ENCODE measurements around the gene INCA1. TPM values are rescaled to one million over a fixed set of nuclear protein-coding genes. Genes with fewer than 3 reads are reported as not detected.

Gene INCA1
- total and polyA plus RNA-seq, 2 of the 13 experiments (the other 11 are each of a cell fraction or from before 2014, with no cell fraction given) = 0.93 to 2.6 TPM

DNA sequence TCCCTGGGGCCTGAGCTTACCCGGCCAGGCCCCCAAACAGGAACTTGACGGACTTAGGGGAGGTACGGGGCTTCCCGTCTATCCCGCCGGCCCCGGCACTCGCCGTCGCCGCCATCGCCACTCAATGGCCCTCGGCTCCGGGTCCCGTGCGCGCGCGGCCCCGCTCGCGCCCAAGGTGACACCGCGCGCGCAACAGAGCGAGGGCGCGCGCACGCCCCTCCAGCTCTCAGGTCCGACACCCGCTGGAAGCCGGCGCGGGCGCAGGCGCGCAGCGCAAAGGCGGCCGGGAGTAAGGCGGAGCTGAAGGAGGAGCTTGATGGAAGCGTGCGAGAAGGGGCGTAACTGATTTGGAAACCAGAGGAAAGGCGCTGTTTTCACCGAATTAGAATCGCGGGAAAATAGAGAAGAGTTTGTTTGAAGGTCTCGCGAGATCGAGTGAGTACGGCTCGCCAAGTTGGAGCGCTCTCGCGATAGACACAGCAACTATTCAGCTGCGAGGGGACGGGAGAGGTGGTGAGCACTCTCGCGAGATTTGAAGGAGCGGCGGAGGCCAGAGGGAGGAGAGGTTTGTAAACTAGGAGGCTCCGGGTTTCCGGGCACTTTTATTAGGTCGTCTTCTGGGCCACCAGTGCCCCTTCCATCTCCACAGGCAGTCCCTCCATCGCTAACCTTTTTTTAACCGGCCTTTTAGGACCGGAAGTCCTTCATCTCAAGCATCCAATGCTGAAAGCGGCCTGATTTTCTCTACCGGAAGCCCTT, 57.3 kb downstream of the INCA1 start, which contains the start of the genes RNF167 and SLC25A11 (continued):
- TF ChIP-seq ZBTB20 (CRISPR knock-in tag; IDR thresholded peaks at IDR 0.05; ENCODE audit: borderline replicate concordance, low read depth) = no peak
- TF ChIP-seq, protein P1, sequence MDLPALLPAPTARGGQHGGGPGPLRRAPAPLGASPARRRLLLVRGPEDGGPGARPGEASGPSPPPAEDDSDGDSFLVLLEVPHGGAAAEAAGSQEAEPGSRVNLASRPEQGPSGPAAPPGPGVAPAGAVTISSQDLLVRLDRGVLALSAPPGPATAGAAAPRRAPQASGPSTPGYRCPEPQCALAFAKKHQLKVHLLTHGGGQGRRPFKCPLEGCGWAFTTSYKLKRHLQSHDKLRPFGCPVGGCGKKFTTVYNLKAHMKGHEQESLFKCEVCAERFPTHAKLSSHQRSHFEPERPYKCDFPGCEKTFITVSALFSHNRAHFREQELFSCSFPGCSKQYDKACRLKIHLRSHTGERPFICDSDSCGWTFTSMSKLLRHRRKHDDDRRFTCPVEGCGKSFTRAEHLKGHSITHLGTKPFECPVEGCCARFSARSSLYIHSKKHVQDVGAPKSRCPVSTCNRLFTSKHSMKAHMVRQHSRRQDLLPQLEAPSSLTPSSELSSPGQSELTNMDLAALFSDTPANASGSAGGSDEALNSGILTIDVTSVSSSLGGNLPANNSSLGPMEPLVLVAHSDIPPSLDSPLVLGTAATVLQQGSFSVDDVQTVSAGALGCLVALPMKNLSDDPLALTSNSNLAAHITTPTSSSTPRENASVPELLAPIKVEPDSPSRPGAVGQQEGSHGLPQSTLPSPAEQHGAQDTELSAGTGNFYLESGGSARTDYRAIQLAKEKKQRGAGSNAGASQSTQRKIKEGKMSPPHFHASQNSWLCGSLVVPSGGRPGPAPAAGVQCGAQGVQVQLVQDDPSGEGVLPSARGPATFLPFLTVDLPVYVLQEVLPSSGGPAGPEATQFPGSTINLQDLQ (CRISPR knock-in tag; IDR thresholded peaks at IDR 0.05) = no peak
- 0 out of 2 replicates have a peak, but pooled peaks have one; percentile 56 for TF ChIP-seq ZNF619 (CRISPR knock-in tag; IDR thresholded peaks at IDR 0.05)
- no peak for TF ChIP-seq MBD4 (IDR thresholded peaks at IDR 0.05; ENCODE audit: borderline replicate concordance, low read length)
- no peak for TF ChIP-seq ZNF431 (CRISPR knock-in tag; IDR thresholded peaks at IDR 0.05; ENCODE audit: borderline replicate concordance, low read depth)
- no peak for TF ChIP-seq ZNF724P (CRISPR knock-in tag; IDR thresholded peaks at IDR 0.05; ENCODE audit: borderline replicate concordance)
- TF ChIP-seq, protein P2, sequence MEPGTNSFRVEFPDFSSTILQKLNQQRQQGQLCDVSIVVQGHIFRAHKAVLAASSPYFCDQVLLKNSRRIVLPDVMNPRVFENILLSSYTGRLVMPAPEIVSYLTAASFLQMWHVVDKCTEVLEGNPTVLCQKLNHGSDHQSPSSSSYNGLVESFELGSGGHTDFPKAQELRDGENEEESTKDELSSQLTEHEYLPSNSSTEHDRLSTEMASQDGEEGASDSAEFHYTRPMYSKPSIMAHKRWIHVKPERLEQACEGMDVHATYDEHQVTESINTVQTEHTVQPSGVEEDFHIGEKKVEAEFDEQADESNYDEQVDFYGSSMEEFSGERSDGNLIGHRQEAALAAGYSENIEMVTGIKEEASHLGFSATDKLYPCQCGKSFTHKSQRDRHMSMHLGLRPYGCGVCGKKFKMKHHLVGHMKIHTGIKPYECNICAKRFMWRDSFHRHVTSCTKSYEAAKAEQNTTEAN (CRISPR knock-in tag; conservative IDR thresholded peaks at IDR 0.05) = peak; percentile 60; the same call in 1 of the 2 replicates
- no peak for TF ChIP-seq MZF1 (CRISPR knock-in tag; IDR thresholded peaks at IDR 0.05; ENCODE audit: borderline replicate concordance)
- TF ChIP-seq ZC3H4 (CRISPR knock-in tag; IDR thresholded peaks at IDR 0.05; ENCODE audit: borderline replicate concordance) = no peak
- no peak for TF ChIP-seq PTBP1 (IDR thresholded peaks at IDR 0.05; ENCODE audit: low read depth, low read length, poor library complexity, severe bottlenecking)
- TF ChIP-seq, protein P3, sequence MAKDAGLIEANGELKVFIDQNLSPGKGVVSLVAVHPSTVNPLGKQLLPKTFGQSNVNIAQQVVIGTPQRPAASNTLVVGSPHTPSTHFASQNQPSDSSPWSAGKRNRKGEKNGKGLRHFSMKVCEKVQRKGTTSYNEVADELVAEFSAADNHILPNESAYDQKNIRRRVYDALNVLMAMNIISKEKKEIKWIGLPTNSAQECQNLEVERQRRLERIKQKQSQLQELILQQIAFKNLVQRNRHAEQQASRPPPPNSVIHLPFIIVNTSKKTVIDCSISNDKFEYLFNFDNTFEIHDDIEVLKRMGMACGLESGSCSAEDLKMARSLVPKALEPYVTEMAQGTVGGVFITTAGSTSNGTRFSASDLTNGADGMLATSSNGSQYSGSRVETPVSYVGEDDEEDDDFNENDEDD (CRISPR knock-in tag; IDR thresholded peaks at IDR 0.05; ENCODE audit: borderline replicate concordance) = no peak; the same call in 1 of the 2 replicates
- TF ChIP-seq TBP (CRISPR knock-in tag; IDR thresholded peaks at IDR 0.05) = no peak
- no peak for TF ChIP-seq SOX6 (IDR thresholded peaks at IDR 0.05)
- no peak for TF ChIP-seq SOX6 (CRISPR knock-in tag; IDR thresholded peaks at IDR 0.05)
- TF ChIP-seq PRMT3 (CRISPR knock-in tag; IDR thresholded peaks at IDR 0.05; ENCODE audit: borderline replicate concordance, low read depth) = no peak
- TF ChIP-seq ZBTB7B (CRISPR knock-in tag; IDR thresholded peaks at IDR 0.05) = no peak; the same call in 1 of the 2 replicates
- TF ChIP-seq, protein P4, sequence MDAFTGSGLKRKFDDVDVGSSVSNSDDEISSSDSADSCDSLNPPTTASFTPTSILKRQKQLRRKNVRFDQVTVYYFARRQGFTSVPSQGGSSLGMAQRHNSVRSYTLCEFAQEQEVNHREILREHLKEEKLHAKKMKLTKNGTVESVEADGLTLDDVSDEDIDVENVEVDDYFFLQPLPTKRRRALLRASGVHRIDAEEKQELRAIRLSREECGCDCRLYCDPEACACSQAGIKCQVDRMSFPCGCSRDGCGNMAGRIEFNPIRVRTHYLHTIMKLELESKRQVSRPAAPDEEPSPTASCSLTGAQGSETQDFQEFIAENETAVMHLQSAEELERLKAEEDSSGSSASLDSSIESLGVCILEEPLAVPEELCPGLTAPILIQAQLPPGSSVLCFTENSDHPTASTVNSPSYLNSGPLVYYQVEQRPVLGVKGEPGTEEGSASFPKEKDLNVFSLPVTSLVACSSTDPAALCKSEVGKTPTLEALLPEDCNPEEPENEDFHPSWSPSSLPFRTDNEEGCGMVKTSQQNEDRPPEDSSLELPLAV (CRISPR knock-in tag; conservative IDR thresholded peaks at IDR 0.05; ENCODE audit: low read depth) = no peak
- TF ChIP-seq ZBTB1 (CRISPR knock-in tag; IDR thresholded peaks at IDR 0.05; ENCODE audit: borderline replicate concordance) = no peak
- no peak for TF ChIP-seq FOXA1 (IDR thresholded peaks at IDR 0.05)
- TF ChIP-seq FOXA1 (CRISPR knock-in tag; IDR thresholded peaks at IDR 0.05) = no peak
- no peak for TF ChIP-seq JUND (CRISPR knock-in tag; IDR thresholded peaks at IDR 0.05)
- TF ChIP-seq RXRA (CRISPR knock-in tag; IDR thresholded peaks at IDR 0.05) = no peak
- TF ChIP-seq NFIC (IDR thresholded peaks at IDR 0.05; ENCODE audit: low read length) = peak; percentile 32; the same call in 1 of the 2 replicates

Measured in HepG2 (cell line).